ENCODE measurements around the gene NFE2L2. TPM values are rescaled to one million over a fixed set of nuclear protein-coding genes. Genes with fewer than 3 reads are reported as not detected.

Gene NFE2L2
- total and polyA plus RNA-seq, 2 experiments from 2014 or later, result 88.3 to 90.2 TPM

DNA sequence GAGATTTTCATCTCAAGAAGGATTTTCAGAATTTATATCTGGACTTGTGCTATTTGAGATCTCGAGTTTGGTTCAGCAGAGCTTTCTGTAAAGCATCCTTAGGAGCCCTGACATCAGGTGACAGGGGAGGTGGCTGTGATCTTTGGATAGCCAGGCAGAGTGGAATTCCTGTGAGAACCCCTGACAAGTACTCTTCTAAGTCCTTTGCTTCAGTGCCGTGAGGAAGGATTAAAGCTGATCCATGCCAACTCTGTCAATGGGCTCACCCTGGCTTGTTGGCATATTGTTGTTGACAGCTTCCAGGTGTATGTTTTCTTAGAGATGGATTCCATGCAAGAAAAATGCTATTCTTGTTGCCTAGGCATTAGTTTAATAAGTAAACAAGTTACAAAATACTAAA lies 38.0 kb upstream of the NFE2L2 start:
- H3K4me2 ChIP-seq, result no peak overlapping the region
- no peak for DNase-seq (ENCODE audit: low spot score)
- no peak overlapping the region for H3K4me3 ChIP-seq
- H3K9me2 ChIP-seq (replicated peaks; ENCODE audit: insufficient read depth), result no peaks in the 10 kb centered on the region
- 74% methylated on average over 2 of the region's 2 CpGs for WGBS (ENCODE audit: low lambda C conversion rate, missing lambda C conversion rate)
- H4K20me1 ChIP-seq (ENCODE audit: insufficient read depth, poor library complexity, severe bottlenecking), result no peaks in the 10 kb centered on the region
- H3K27ac ChIP-seq, result no peak overlapping the region
- no peaks in the 10 kb centered on the region for H3K79me2 ChIP-seq
- H3K27me3 ChIP-seq, result no peaks in the 10 kb centered on the region
- TF ChIP-seq CTCF (IDR thresholded peaks at IDR 0.05; ENCODE audit: poor library complexity), result no peak
- TF ChIP-seq EZH2phosphoT487 (IDR thresholded peaks at IDR 0.05; ENCODE audit: low read depth, severe bottlenecking, unreplicated experiment), result no peak
- no peak for TF ChIP-seq EZH2 (IDR thresholded peaks at IDR 0.05; ENCODE audit: borderline replicate concordance)
- no peaks in the 10 kb centered on the region for H3K36me3 ChIP-seq (replicated peaks; ENCODE audit: insufficient read depth, low read depth)
- H3K4me1 ChIP-seq (ENCODE audit: insufficient read depth), result no peaks in the 10 kb centered on the region
- H2AFZ ChIP-seq, result no peak overlapping the region
- no peaks in the 10 kb centered on the region for H3K9me3 ChIP-seq (ENCODE audit: low read depth)

DNA sequence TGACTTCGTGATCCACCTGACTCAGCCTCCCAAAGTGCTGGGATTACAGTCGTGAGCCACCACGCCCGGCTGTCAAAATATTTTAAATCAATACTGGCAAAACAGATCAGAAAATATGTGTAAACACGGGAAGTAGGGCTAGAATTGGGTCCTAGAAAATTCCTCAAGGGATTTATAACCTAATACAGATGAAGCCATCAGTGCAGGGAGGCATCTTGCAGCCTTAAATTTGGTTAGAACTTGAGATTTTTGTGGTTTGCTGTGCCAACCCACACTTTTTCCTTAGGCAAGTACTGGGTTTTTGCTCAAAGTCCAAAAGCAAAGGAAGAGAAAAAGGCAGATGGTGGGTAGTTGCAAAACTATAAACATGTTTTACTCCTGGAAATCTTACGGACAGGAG lies 33.7 kb upstream of the NFE2L2 start:
- no peaks in the 10 kb centered on the region for H3K36me3 ChIP-seq (replicated peaks; ENCODE audit: insufficient read depth, low read depth)
- H4K20me1 ChIP-seq (ENCODE audit: insufficient read depth, poor library complexity, severe bottlenecking), result no peaks in the 10 kb centered on the region

GRCh38 chr2:177296040-177296439 lies 31.5 kb upstream of the NFE2L2 start:
- Histone ChIP-seq H2AFZ (no peak overlapping the region), H3K4me2 (peak overlapping the region; percentile 53), H3K9me3 (ENCODE audit: low read depth) (no peaks in the 10 kb centered on the region), H3K36me3 (replicated peaks; ENCODE audit: insufficient read depth, low read depth) (no peaks in the 10 kb centered on the region), H3K27ac (peak overlapping the region; percentile 17), H3K27me3 (no peaks in the 10 kb centered on the region), H3K4me3 (no peak overlapping the region), H3K9me2 (replicated peaks; ENCODE audit: insufficient read depth) (no peaks in the 10 kb centered on the region), H3K4me1 (ENCODE audit: insufficient read depth) (peaks cover 6% of the 10 kb centered on the region), H4K20me1 (ENCODE audit: insufficient read depth, poor library complexity, severe bottlenecking) (no peaks in the 10 kb centered on the region), H3K79me2 (no peaks in the 10 kb centered on the region)
- 71% methylated on average over 3 of the region's 3 CpGs for WGBS (ENCODE audit: low lambda C conversion rate, missing lambda C conversion rate)
- no peak for DNase-seq (ENCODE audit: low spot score)
- no peak for TF ChIP-seq EZH2 (IDR thresholded peaks at IDR 0.05; ENCODE audit: borderline replicate concordance)
- peak; percentile 39 for TF ChIP-seq CTCF (IDR thresholded peaks at IDR 0.05; ENCODE audit: poor library complexity)
- TF ChIP-seq EZH2phosphoT487 (IDR thresholded peaks at IDR 0.05; ENCODE audit: low read depth, severe bottlenecking, unreplicated experiment), result no peak

More for the DNA sequence above, 33.7 kb upstream of the NFE2L2 start:
- whole genome bisulfite sequencing (ENCODE audit: low lambda C conversion rate, missing lambda C conversion rate), result 81% methylated on average over 6 of the region's 6 CpGs
- Histone ChIP-seq H3K27me3 (no peaks in the 10 kb centered on the region), H3K4me1 (ENCODE audit: insufficient read depth) (peaks cover 6% of the 10 kb centered on the region), H3K4me3 (no peak overlapping the region), H3K27ac (no peak overlapping the region), H3K79me2 (no peaks in the 10 kb centered on the region), H3K4me2 (no peak overlapping the region), H3K9me2 (replicated peaks; ENCODE audit: insufficient read depth) (no peaks in the 10 kb centered on the region), H2AFZ (no peak overlapping the region), H3K9me3 (ENCODE audit: low read depth) (no peaks in the 10 kb centered on the region)
- DNase-seq (ENCODE audit: low spot score), result no peak
- no peak for TF ChIP-seq EZH2 (IDR thresholded peaks at IDR 0.05; ENCODE audit: borderline replicate concordance)
- no peak for TF ChIP-seq EZH2phosphoT487 (IDR thresholded peaks at IDR 0.05; ENCODE audit: low read depth, severe bottlenecking, unreplicated experiment)
- TF ChIP-seq CTCF (IDR thresholded peaks at IDR 0.05; ENCODE audit: poor library complexity), result no peak

GRCh38 chr2:177295484-177295883 lies 31.0 kb upstream of the NFE2L2 start:
- Histone ChIP-seq H3K27me3 (no peaks in the 10 kb centered on the region), H4K20me1 (ENCODE audit: insufficient read depth, poor library complexity, severe bottlenecking) (no peaks in the 10 kb centered on the region), H3K4me3 (no peak overlapping the region), H3K4me2 (peak overlapping the region; percentile 53), H3K27ac (peak overlapping the region; percentile 17), H3K9me2 (replicated peaks; ENCODE audit: insufficient read depth) (no peaks in the 10 kb centered on the region), H3K4me1 (ENCODE audit: insufficient read depth) (peaks cover 6% of the 10 kb centered on the region), H3K36me3 (replicated peaks; ENCODE audit: insufficient read depth, low read depth) (no peaks in the 10 kb centered on the region), H3K79me2 (no peaks in the 10 kb centered on the region), H3K9me3 (ENCODE audit: low read depth) (no peaks in the 10 kb centered on the region), H2AFZ (no peak overlapping the region)
- WGBS (ENCODE audit: low lambda C conversion rate, missing lambda C conversion rate), result 25% methylated on average over 3 of the region's 3 CpGs
- peak; percentile 34 for DNase-seq (ENCODE audit: low spot score)
- TF ChIP-seq CTCF (IDR thresholded peaks at IDR 0.05; ENCODE audit: poor library complexity) (no peak), EZH2 (IDR thresholded peaks at IDR 0.05; ENCODE audit: borderline replicate concordance) (no peak), EZH2phosphoT487 (IDR thresholded peaks at IDR 0.05; ENCODE audit: low read depth, severe bottlenecking, unreplicated experiment) (no peak)

All from hepatocyte (in vitro differentiated cells).